ENCODE data around the gene CERS6. TPM values are rescaled to one million over a fixed set of nuclear protein-coding genes. Genes with fewer than 3 reads are reported as not detected.

The CERS6 gene
- total and polyA plus RNA-seq, 2 experiments from 2014 or later: 8.3 to 16.0 TPM

GRCh38 chr2:168427451-168427850, 28.6 kb upstream of the CERS6 start:
- TF ChIP-seq EZH2 (IDR thresholded peaks at IDR 0.05; ENCODE audit: insufficient read depth, poor library complexity, severe bottlenecking) (no peak), EZH2phosphoT487 (IDR thresholded peaks at IDR 0.05; ENCODE audit: insufficient read depth, low read depth) (no peak)
- peak overlapping the region; percentile 3 for H3K4me2 ChIP-seq (ENCODE audit: unreplicated experiment)
- WGBS, 2 experiments (ENCODE audit: low coverage in 1 of 2, low lambda C conversion rate in 2 of 2, missing lambda C conversion rate in 2 of 2): 25 to 29% methylated on average over 3 of the region's 3 CpGs
- no peaks in the 10 kb centered on the region; the same call in 1 of the 2 replicates for H3F3A ChIP-seq (ENCODE audit: insufficient read depth)
- in situ Hi-C loops (cut with MboI): no loop called here
- no peaks in the 10 kb centered on the region for H3K4me1 ChIP-seq (ENCODE audit: insufficient read depth)
- no peaks in the 10 kb centered on the region for H3K36me3 ChIP-seq (ENCODE audit: low read depth)
- H3K27ac ChIP-seq: no peak overlapping the region
- no peak overlapping the region for H3K9ac ChIP-seq
- no peaks in the 10 kb centered on the region for H4K20me1 ChIP-seq (ENCODE audit: insufficient read depth)
- H2AFZ ChIP-seq: no peak overlapping the region
- no peaks in the 10 kb centered on the region for H3K79me2 ChIP-seq (ENCODE audit: insufficient read depth)
- H3K9me2 ChIP-seq (ENCODE audit: insufficient read depth): no peaks in the 10 kb centered on the region
- H3K9me3 ChIP-seq (ENCODE audit: low read depth): no peaks in the 10 kb centered on the region
- H3K27me3 ChIP-seq (replicated peaks; ENCODE audit: insufficient read depth): no peaks in the 10 kb centered on the region; the same call in 1 of the 2 replicates
- H3K4me3 ChIP-seq: no peak overlapping the region
- peak; percentile 57 for DNase-seq

- TF ChIP-seq EZH2 (IDR thresholded peaks at IDR 0.05; ENCODE audit: insufficient read depth, poor library complexity, severe bottlenecking): no peak
- TF ChIP-seq EZH2phosphoT487 (IDR thresholded peaks at IDR 0.05; ENCODE audit: insufficient read depth, low read depth): no peak
- Histone ChIP-seq H3K9ac (no peak overlapping the region), H3K4me3 (no peak overlapping the region), H2AFZ (no peak overlapping the region), H3K4me1 (ENCODE audit: insufficient read depth) (no peaks in the 10 kb centered on the region), H3K79me2 (ENCODE audit: insufficient read depth) (no peaks in the 10 kb centered on the region), H4K20me1 (ENCODE audit: insufficient read depth) (no peaks in the 10 kb centered on the region), H3K27ac (no peak overlapping the region), H3K36me3 (ENCODE audit: low read depth) (no peaks in the 10 kb centered on the region), H3F3A (ENCODE audit: insufficient read depth) (no peaks in the 10 kb centered on the region; the same call in 1 of the 2 replicates), H3K27me3 (replicated peaks; ENCODE audit: insufficient read depth) (no peaks in the 10 kb centered on the region; the same call in 1 of the 2 replicates), H3K4me2 (ENCODE audit: unreplicated experiment) (no peak overlapping the region), H3K9me2 (ENCODE audit: insufficient read depth) (no peaks in the 10 kb centered on the region), H3K9me3 (ENCODE audit: low read depth) (no peaks in the 10 kb centered on the region)
- 57 to 59% methylated on average over 3 of the region's 3 CpGs for WGBS, 2 experiments (ENCODE audit: low coverage in 1 of 2, low lambda C conversion rate in 2 of 2, missing lambda C conversion rate in 2 of 2)
- no peak for DNase-seq
- in situ Hi-C loops (cut with MboI): no loop called here
Measured at GRCh38 chr2:168428431-168428830, 27.6 kb upstream of the CERS6 start.

GRCh38 chr2:168429988-168430387, 26.1 kb upstream of the CERS6 start:
- 48 to 50% methylated on average over 6 of the region's 6 CpGs for WGBS, 2 experiments (ENCODE audit: low coverage in 1 of 2, low lambda C conversion rate in 2 of 2, missing lambda C conversion rate in 2 of 2)

GRCh38 chr2:168430431-168430830, 25.6 kb upstream of the CERS6 start:
- in situ Hi-C loops (cut with MboI): no loop called here
- no peaks in the 10 kb centered on the region for H3K4me1 ChIP-seq (ENCODE audit: insufficient read depth)
- TF ChIP-seq EZH2 (IDR thresholded peaks at IDR 0.05; ENCODE audit: insufficient read depth, poor library complexity, severe bottlenecking) (no peak), EZH2phosphoT487 (IDR thresholded peaks at IDR 0.05; ENCODE audit: insufficient read depth, low read depth) (no peak)
- no peaks in the 10 kb centered on the region; the same call in 1 of the 2 replicates for H3K27me3 ChIP-seq (replicated peaks; ENCODE audit: insufficient read depth)
- no peak for DNase-seq
- H3K36me3 ChIP-seq (ENCODE audit: low read depth): no peaks in the 10 kb centered on the region
- H3K9me3 ChIP-seq (ENCODE audit: low read depth): no peaks in the 10 kb centered on the region
- no peak overlapping the region for H3K4me3 ChIP-seq
- H2AFZ ChIP-seq: no peak overlapping the region
- H4K20me1 ChIP-seq (ENCODE audit: insufficient read depth): no peaks in the 10 kb centered on the region
- H3K9me2 ChIP-seq (ENCODE audit: insufficient read depth): no peaks in the 10 kb centered on the region
- WGBS, 2 experiments (ENCODE audit: low coverage in 1 of 2, low lambda C conversion rate in 2 of 2, missing lambda C conversion rate in 2 of 2): 17 to 20% methylated on average over 3 of the region's 3 CpGs
- H3K9ac ChIP-seq: no peak overlapping the region
- no peak overlapping the region for H3K4me2 ChIP-seq (ENCODE audit: unreplicated experiment)
- H3K79me2 ChIP-seq (ENCODE audit: insufficient read depth): no peaks in the 10 kb centered on the region
- no peaks in the 10 kb centered on the region; the same call in 1 of the 2 replicates for H3F3A ChIP-seq (ENCODE audit: insufficient read depth)
- H3K27ac ChIP-seq: no peak overlapping the region

More at GRCh38 chr2:168429988-168430387, 26.1 kb upstream of the CERS6 start:
- H3K4me3 ChIP-seq: no peak overlapping the region
- TF ChIP-seq EZH2phosphoT487 (IDR thresholded peaks at IDR 0.05; ENCODE audit: insufficient read depth, low read depth) (no peak), EZH2 (IDR thresholded peaks at IDR 0.05; ENCODE audit: insufficient read depth, poor library complexity, severe bottlenecking) (no peak)
- in situ Hi-C loops (cut with MboI): no loop called here
- H3K4me1 ChIP-seq (ENCODE audit: insufficient read depth): no peaks in the 10 kb centered on the region
- no peaks in the 10 kb centered on the region for H3K36me3 ChIP-seq (ENCODE audit: low read depth)
- no peak overlapping the region for H3K27ac ChIP-seq
- DNase-seq: no peak
- no peak overlapping the region for H3K4me2 ChIP-seq (ENCODE audit: unreplicated experiment)
- H3K9me3 ChIP-seq (ENCODE audit: low read depth): no peaks in the 10 kb centered on the region
- no peaks in the 10 kb centered on the region; the same call in 1 of the 2 replicates for H3F3A ChIP-seq (ENCODE audit: insufficient read depth)
- H4K20me1 ChIP-seq (ENCODE audit: insufficient read depth): no peaks in the 10 kb centered on the region
- H3K9me2 ChIP-seq (ENCODE audit: insufficient read depth): no peaks in the 10 kb centered on the region
- H3K27me3 ChIP-seq (replicated peaks; ENCODE audit: insufficient read depth): no peaks in the 10 kb centered on the region; the same call in 1 of the 2 replicates
- H3K9ac ChIP-seq: no peak overlapping the region
- H3K79me2 ChIP-seq (ENCODE audit: insufficient read depth): no peaks in the 10 kb centered on the region
- no peak overlapping the region for H2AFZ ChIP-seq
